Central memory CD8-positive, alpha-beta T cell (primary cell): ENCODE data around the gene FMN2.

Experiments used
- ATAC-seq: fragments of 150-1000 bp; cut with Tn5 transposase; replicated peaks from 2 replicates; pipeline ENCODE4 v1.10.0; 2022; ENCODE audit warnings: mild to moderate bottlenecking, moderate FRiP score, moderate number of reproducible peaks; ENCODE audit not compliant: poor library complexity, severe bottlenecking; ENCODE audit errors: extremely low read depth
- DNase-seq, 2 donors: peaks; one replicate each; pipeline ENCODE4 v3.0.0; 2021; ENCODE audit warnings: low spot score in 2 of 2
- H3K27ac Mint-ChIP-seq: one replicate; pipeline ENCODE4 v1.8.0; 2022; ENCODE audit warnings: low read depth, mild to moderate bottlenecking, moderate library complexity, mixed read lengths
- H3K27me3 Mint-ChIP-seq: one replicate; pipeline ENCODE4 v1.8.0; 2022; ENCODE audit warnings: mixed read lengths
- H3K36me3 Mint-ChIP-seq: one replicate; pipeline ENCODE4 v1.8.0; 2022; ENCODE audit warnings: mild to moderate bottlenecking, moderate library complexity, mixed read lengths; ENCODE audit not compliant: insufficient read depth
- H3K4me1 Mint-ChIP-seq: one replicate; pipeline ENCODE4 v1.8.0; 2022; ENCODE audit warnings: mixed read lengths
- H3K4me3 Mint-ChIP-seq: one replicate; pipeline ENCODE4 v1.8.0; 2022; ENCODE audit warnings: mild to moderate bottlenecking, moderate library complexity, mixed read lengths
- H3K9me3 Mint-ChIP-seq: one replicate; pipeline ENCODE4 v1.8.0; 2022; ENCODE audit warnings: mixed read lengths

FMN2 gene

DNA sequence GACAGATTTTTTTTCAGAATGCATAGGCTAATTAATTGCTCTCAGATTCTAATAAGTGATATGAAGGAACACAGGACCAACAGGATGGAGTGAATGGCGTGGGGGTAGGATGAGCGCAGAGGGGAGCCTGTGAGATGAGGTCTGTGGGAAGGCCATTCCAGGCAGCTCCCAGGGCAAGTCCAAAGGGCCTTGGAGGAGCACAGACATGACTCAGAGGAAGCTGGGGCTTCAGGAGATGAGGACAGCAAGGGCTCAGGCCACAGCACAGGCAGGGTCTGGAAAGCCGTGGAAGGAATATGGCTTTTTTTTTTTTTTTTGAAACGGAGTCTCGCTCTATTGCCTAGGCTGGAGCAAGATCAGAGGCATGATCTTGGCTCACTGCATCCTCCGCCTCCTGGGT lies 35.1 kb downstream of the FMN2 start:
- no peak for ATAC-seq
- H3K36me3 Mint-ChIP-seq = no peaks in the 10 kb centered on the region
- H3K9me3 Mint-ChIP-seq = peaks cover 19% of the 10 kb centered on the region
- H3K27me3 Mint-ChIP-seq = no peaks in the 10 kb centered on the region
- H3K4me3 Mint-ChIP-seq = no peak overlapping the region
- H3K4me1 Mint-ChIP-seq = no peaks in the 10 kb centered on the region
- no peak for DNase-seq
- H3K27ac Mint-ChIP-seq = no peak overlapping the region

DNA sequence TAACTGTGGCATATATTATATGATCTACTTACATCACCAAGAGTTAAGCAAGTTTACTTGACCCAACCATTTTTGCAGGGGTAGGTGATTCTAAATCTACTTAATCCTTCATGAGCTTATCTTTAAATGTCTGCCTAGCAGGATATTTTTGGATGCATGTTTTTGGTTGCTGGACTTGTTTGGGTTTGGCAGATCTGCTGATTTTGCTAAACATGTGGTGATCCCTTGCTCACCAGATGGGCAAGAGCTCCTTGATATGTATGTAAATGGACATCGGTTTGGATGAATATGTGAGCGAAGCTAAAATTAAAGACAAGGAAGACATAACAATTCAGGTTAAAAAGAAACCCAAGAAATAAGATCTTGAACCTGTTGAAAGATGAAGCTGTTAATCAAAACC lies 36.7 kb downstream of the FMN2 start:
- DNase-seq (no peak), ATAC-seq (no peak)
- no peak overlapping the region for H3K27ac Mint-ChIP-seq
- no peaks in the 10 kb centered on the region for H3K4me1 Mint-ChIP-seq
- peaks cover 2% of the 10 kb centered on the region for H3K36me3 Mint-ChIP-seq
- no peak overlapping the region for H3K4me3 Mint-ChIP-seq
- peaks cover 28% of the 10 kb centered on the region for H3K9me3 Mint-ChIP-seq
- H3K27me3 Mint-ChIP-seq = no peaks in the 10 kb centered on the region

DNA sequence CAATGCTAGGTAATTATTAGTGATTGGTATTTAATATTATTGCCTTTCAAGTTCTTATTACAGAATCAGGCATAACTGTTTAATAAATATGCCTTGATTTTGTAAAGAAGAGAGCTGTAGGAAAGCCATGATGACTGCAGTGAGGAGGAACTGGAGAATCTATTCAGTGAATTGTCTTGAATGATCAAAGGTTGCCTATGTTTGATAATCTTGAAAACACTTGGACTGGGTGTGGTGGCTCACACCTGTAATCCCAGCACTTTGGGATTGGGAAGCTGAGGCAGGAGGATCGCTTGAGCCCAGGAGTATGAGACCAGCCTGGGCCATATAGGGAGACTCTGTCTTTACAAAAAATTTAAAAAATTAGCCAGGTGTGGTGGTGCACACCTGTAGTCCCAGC lies 42.4 kb downstream of the FMN2 start:
- no peak for DNase-seq
- ATAC-seq = no peak
- Mint-ChIP-seq H3K9me3 (peaks cover 28% of the 10 kb centered on the region), H3K27ac (no peak overlapping the region), H3K4me3 (no peak overlapping the region), H3K27me3 (no peaks in the 10 kb centered on the region), H3K36me3 (peaks cover 2% of the 10 kb centered on the region), H3K4me1 (no peaks in the 10 kb centered on the region)

DNA sequence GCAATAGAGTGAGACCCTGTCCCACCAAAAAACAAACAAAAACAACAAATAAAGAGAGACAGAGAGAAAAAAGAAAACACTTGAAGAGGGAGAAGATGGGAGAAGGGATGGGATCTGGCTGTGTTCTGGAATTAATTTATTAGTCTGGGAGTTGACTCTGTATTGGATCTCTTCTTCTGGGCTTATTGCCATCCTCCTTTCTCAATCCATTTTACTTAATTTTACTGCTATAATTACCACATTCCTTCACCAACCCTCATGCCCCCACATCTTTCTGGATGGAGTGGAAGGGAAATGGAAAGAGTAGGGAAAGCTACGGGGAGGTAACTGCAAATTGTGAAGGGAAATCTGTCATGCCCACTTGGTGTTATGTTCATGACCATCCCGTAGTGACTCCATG lies 42.9 kb downstream of the FMN2 start:
- DNase-seq = no peak

DNA sequence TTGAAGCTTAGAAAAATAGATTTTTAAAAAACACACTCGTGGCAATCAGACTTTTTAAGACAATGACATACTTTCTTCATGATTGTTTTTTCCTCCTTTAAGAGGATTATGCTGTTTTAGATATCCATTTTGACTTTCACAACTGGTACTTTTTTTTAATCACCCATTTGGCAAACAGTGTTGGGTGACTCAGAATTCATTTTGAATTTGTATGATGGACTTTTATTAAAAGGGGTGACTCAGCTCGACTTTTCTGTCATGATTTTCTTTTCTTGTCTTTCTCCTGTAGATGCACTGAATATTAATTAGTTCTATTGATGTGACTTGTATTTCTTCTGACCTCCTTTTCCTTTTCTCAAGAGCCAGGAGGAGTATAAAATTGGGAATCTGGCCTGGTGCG lies 44.7 kb downstream of the FMN2 start:
- Mint-ChIP-seq H3K9me3 (peaks cover 22% of the 10 kb centered on the region), H3K4me1 (no peaks in the 10 kb centered on the region), H3K27me3 (no peaks in the 10 kb centered on the region), H3K27ac (no peak overlapping the region), H3K36me3 (peaks cover 2% of the 10 kb centered on the region), H3K4me3 (no peak overlapping the region)
- ATAC-seq = no peak
- DNase-seq = no peak

More for the DNA sequence above, 42.9 kb downstream of the FMN2 start:
- no peaks in the 10 kb centered on the region for H3K4me1 Mint-ChIP-seq
- no peaks in the 10 kb centered on the region for H3K27me3 Mint-ChIP-seq
- no peak overlapping the region for H3K4me3 Mint-ChIP-seq
- no peak for ATAC-seq
- peaks cover 28% of the 10 kb centered on the region for H3K9me3 Mint-ChIP-seq
- no peak overlapping the region for H3K27ac Mint-ChIP-seq
- H3K36me3 Mint-ChIP-seq = peaks cover 2% of the 10 kb centered on the region

DNA sequence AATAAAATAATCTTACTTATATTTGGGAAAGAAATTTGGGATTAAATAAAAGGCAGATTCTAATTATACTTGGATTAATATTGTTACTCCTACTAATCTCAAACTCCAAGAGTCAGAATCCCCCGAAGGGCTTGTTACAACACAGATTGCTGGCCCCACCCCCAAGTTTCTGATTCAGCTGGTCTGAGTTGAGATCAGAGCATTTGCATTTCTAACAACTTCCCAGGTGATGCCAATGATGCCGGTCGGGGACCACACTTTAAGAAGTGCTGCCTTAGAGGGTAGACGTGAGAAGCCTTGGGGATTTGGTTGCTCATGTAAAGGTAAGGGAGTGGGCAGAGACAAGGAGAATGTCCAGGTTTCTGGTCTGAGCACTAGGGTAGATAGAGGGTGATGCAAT lies 47.2 kb downstream of the FMN2 start:
- H3K9me3 Mint-ChIP-seq = peaks cover 6% of the 10 kb centered on the region
- DNase-seq (no peak), ATAC-seq (no peak)
- H3K4me3 Mint-ChIP-seq = no peak overlapping the region
- H3K27ac Mint-ChIP-seq = no peak overlapping the region
- no peaks in the 10 kb centered on the region for H3K36me3 Mint-ChIP-seq
- H3K4me1 Mint-ChIP-seq = no peaks in the 10 kb centered on the region
- H3K27me3 Mint-ChIP-seq = no peaks in the 10 kb centered on the region

DNA sequence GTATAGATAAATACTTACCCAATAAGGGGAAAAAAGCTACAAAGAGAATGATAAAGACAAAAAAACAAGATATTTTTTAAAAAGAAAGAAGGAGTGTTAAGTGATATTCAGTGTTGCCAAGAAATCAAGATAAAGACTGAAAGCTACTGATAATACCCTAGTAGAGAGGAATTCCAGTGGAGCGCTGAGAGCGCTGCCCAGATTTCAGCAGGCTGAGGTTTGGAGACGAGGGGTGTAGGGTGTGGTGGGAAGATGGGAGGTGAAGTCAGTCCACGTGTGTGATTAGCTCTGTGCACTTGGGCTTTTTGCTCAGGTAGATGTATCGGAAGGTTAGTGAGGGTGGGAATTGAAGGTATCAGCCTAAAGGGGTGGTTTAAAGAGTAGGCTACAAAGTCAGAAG lies 47.8 kb downstream of the FMN2 start:
- Mint-ChIP-seq H3K27me3 (no peaks in the 10 kb centered on the region), H3K27ac (no peak overlapping the region)

DNA sequence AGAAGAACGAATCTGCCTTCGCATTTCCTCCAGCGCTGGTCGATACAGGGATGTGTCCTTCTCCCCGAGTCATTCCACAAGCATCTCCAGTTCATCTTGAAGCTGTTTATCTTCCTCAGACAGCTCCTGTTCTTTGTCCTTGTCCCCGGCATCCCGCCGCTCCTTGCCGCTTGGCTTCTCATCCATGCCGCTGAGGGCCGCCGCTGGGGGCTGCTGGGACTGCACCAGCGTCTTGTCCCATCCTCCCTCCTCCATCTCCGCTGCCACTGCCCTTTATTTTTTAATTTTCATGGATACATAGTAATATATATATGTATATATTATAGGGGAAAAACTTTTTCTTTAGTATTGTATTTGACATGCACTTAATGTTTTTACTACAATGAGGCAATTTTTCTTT lies 53.4 kb downstream of the FMN2 start:
- Mint-ChIP-seq H3K36me3 (no peaks in the 10 kb centered on the region), H3K9me3 (peaks cover 6% of the 10 kb centered on the region), H3K4me3 (no peak overlapping the region), H3K27me3 (no peaks in the 10 kb centered on the region), H3K4me1 (no peaks in the 10 kb centered on the region), H3K27ac (no peak overlapping the region)
- ATAC-seq (no peak), DNase-seq (no peak)

More for the DNA sequence above, 47.8 kb downstream of the FMN2 start:
- ATAC-seq (no peak), DNase-seq (no peak)
- Mint-ChIP-seq H3K36me3 (no peaks in the 10 kb centered on the region), H3K4me3 (no peak overlapping the region), H3K4me1 (no peaks in the 10 kb centered on the region), H3K9me3 (peaks cover 6% of the 10 kb centered on the region)

DNA sequence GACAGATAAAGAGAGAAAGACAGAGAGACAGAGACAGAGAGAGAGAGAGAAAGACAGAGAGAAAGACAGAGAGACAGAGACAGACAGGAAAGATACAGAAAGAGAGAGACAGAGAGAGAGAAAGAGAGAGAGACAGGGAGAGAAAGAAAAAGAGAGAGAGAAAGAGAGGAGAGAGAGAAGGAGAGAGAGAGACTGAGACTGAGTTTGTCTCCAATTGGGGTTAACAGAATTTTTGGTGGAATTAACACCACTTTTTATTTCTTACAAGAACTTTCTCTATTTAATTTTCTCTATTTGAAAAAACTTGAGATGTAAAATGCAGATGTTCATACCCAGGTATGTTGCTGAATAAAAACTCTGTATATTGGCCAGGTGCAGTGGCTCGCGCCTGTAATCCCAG lies 56.6 kb downstream of the FMN2 start:
- H3K9me3 Mint-ChIP-seq = peaks cover 6% of the 10 kb centered on the region
- H3K27me3 Mint-ChIP-seq = no peaks in the 10 kb centered on the region
- no peak overlapping the region for H3K4me3 Mint-ChIP-seq
- no peaks in the 10 kb centered on the region for H3K36me3 Mint-ChIP-seq
- no peak for ATAC-seq
- H3K4me1 Mint-ChIP-seq = no peaks in the 10 kb centered on the region
- DNase-seq = no peak
- H3K27ac Mint-ChIP-seq = no peak overlapping the region

DNA sequence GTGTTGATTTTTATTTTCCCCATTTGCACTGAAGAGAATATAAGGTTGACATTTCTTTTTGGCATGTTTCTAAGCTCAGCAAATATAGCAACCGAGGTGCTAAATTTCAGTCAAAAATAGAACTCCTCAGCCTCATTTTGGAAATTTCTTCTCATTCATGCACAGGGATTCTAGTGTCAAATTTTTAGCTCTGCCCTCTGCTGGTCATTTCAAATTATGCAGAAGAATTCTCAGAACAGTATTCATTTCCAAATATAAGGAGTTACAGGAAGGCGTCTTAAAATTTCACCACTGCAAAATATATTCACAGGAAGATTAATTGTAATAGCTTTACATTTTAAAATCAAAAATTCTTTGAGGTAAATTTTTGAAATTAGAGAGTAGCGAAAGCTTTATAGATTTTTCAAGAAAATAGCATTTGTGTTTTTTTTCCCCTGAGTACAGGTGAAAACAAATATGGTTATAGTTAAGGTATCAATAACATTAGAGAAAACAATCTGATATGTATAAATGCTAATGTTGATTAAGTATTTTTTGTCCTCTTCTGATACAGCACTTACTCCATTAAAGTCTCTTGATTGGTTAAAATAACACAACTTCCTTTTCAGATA lies 57.9 kb downstream of the FMN2 start:
- ATAC-seq (no peak), DNase-seq (no peak)

DNA sequence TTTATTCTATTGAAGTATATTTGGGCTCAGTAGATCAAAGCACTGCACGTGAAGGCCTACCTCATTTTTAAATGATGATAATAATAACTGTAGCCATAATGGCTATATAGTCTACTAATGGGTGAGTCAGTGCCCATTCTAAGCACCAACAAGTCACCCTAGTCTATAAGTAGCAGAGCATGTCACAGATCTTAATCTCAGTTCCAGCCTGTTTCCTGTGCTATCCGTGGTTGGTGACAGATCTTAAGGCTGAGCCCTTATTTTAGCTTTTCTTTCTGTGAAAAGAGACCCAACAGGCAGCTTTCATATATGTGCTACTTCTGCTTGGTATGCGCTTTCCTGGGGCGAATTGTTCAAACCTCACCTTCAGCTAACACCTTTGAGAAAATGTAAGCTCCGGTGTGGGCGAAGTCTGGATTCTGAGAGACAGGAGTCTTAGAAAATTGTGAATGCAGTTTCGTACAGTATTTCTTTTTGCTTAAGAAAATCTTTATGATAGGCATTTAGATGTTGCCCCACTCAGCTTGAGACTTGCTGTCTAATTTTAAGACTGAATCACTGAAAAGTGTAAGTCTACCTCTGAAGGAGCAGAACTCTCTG lies 59.6 kb downstream of the FMN2 start:
- H3K36me3 Mint-ChIP-seq = no peaks in the 10 kb centered on the region
- peaks cover 6% of the 10 kb centered on the region for H3K9me3 Mint-ChIP-seq

More for the DNA sequence above, 57.9 kb downstream of the FMN2 start:
- Mint-ChIP-seq H3K27me3 (no peaks in the 10 kb centered on the region), H3K4me3 (no peak overlapping the region), H3K36me3 (no peaks in the 10 kb centered on the region), H3K27ac (no peak overlapping the region), H3K9me3 (peaks cover 6% of the 10 kb centered on the region), H3K4me1 (no peaks in the 10 kb centered on the region)

DNA sequence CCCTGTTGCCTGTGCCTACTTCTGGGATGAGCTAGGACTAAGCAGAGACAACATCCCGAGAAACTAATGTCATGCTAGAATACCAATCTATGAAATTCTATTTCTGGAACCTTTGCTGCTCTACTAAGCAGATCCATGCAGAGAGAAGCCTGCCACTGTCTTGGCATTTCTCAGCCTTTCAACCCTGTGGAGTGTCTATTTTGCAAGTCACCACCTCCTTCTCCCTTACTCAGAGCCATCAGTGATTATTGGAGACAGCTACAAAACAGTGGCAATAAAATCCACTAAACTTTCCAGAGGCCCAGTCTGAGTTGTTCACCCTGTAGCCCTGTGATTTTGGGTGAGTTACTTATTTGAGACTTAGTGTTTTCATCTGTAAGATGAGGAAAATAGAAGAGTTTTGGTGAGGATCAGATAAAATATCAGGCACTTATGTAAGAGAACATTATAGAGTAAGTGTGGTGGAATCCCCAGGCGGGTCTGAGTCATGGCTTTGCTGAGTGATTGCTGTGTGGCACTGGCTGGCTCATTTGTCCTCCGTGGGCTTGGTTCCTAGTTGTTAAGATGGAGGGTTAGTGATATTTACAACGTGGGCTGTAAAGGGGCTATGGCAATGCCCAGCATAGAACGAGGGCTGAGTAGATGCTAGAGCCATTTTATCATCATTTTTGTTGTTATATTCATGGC lies 61.1 kb downstream of the FMN2 start:
- no peak for DNase-seq
- Mint-ChIP-seq H3K9me3 (peaks cover 11% of the 10 kb centered on the region), H3K4me1 (no peaks in the 10 kb centered on the region), H3K36me3 (no peaks in the 10 kb centered on the region), H3K27me3 (no peaks in the 10 kb centered on the region), H3K27ac (no peak overlapping the region), H3K4me3 (no peak overlapping the region)
- ATAC-seq = no peak

More for the DNA sequence above, 59.6 kb downstream of the FMN2 start:
- H3K4me1 Mint-ChIP-seq = no peaks in the 10 kb centered on the region
- no peaks in the 10 kb centered on the region for H3K27me3 Mint-ChIP-seq
- H3K27ac Mint-ChIP-seq = no peak overlapping the region
- ATAC-seq = no peak
- no peak for DNase-seq
- no peak overlapping the region for H3K4me3 Mint-ChIP-seq

DNA sequence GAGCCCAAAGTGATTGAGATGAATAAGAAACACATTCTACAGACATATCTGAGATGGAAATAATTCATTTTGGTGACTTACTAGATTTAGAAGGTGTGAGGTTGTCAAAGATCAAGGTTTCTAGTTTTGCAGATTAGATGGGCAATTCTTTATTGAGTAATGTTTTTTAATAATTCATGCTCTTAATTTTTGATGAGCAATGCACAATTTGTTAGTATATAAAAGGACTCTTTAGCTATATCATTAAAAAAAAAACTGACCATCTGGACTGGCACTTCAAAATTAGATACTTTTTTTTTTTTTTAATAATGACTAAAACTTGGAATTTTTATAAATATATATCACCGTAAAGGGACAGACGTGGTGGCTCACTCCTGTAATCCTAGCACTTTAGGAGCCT lies 63.9 kb downstream of the FMN2 start:
- Mint-ChIP-seq H3K27ac (no peak overlapping the region), H3K9me3 (peaks cover 14% of the 10 kb centered on the region), H3K27me3 (no peaks in the 10 kb centered on the region), H3K36me3 (no peaks in the 10 kb centered on the region), H3K4me1 (no peaks in the 10 kb centered on the region), H3K4me3 (no peak overlapping the region)
- ATAC-seq = no peak
- DNase-seq = no peak
